Activated T-cell treated with anti-CD3 and anti-CD28 coated beads, Interleukin-2, amount 50 U/mL, for 4 hours (primary cell): ENCODE data around the gene EGLN2. TPM values are rescaled to one million over a fixed set of nuclear protein-coding genes. Genes with fewer than 3 reads are reported as not detected.
A peak's percentile ranks its signal among the peaks of the same experiment; 100 is the strongest.
"Not testable (repeated sequence)": the region's sequence is repeated elsewhere in the genome, so short reads cannot be mapped to it uniquely, and the experiment has no call there.

Source experiments
- ATAC-seq, 2 donors: fragments of 200-7000 bp; cut with Tn5 transposase; one replicate each; pipeline ENCODE4 v1.10.0; 2021
- DNase-seq: peaks from one replicate; pipeline ENCODE4 v3.0.0-alpha.2; 2020
- H3K27me3 Mint-ChIP-seq: one replicate; pipeline ENCODE4 v1.8.0; 2021; ENCODE audit warnings: low read depth, mixed read lengths
- H3K36me3 Mint-ChIP-seq: one replicate; pipeline ENCODE4 v1.8.0; 2022; ENCODE audit warnings: mixed read lengths; ENCODE audit not compliant: insufficient read depth
- H3K4me1 Mint-ChIP-seq: one replicate; pipeline ENCODE4 v1.8.0; 2021; ENCODE audit warnings: low read depth, mixed read lengths
- H3K4me3 Mint-ChIP-seq: one replicate; pipeline ENCODE4 v1.8.0; 2021; ENCODE audit warnings: mild to moderate bottlenecking, moderate library complexity, mixed read lengths
- H3K9me3 Mint-ChIP-seq: one replicate; pipeline ENCODE4 v1.8.0; 2021; ENCODE audit warnings: mixed read lengths
- total RNA-seq, 3 donors: library from RNA; stranded (reverse); gene quantifications; one replicate each; pipeline ENCODE4 v1.2.1, GENCODE V29; 2021

The EGLN2 gene
- total RNA-seq, 3 donors from 2014 or later, result 86.3 to 95.4 (median 89.4) TPM

- Mint-ChIP-seq H3K27me3 (no peaks in the 10 kb centered on the region), H3K36me3 (peaks cover 15% of the 10 kb centered on the region), H3K4me1 (peaks cover 29% of the 10 kb centered on the region), H3K4me3 (no peak overlapping the region), H3K9me3 (no peaks in the 10 kb centered on the region)
- no peak for ATAC-seq
- no peak for DNase-seq
Measured at GRCh38 chr19:40827386-40828247, 28.6 kb downstream of the EGLN2 start.

- no peak overlapping the region for H3K4me3 Mint-ChIP-seq
- ATAC-seq, result no peak
Measured at GRCh38 chr19:40829205-40829604, 30.2 kb downstream of the EGLN2 start.

GRCh38 chr19:40830741-40831140 lies 31.8 kb downstream of the EGLN2 start:
- ATAC-seq, H3K9me3 Mint-ChIP-seq, DNase-seq, H3K4me3 Mint-ChIP-seq, H3K27me3 Mint-ChIP-seq: not testable (repeated sequence)
- Mint-ChIP-seq H3K4me1 (peaks cover 25% of the 10 kb centered on the region), H3K36me3 (peaks cover 15% of the 10 kb centered on the region)

More at GRCh38 chr19:40829205-40829604, 30.2 kb downstream of the EGLN2 start:
- DNase-seq, result no peak
- no peaks in the 10 kb centered on the region for H3K27me3 Mint-ChIP-seq
- peaks cover 28% of the 10 kb centered on the region for H3K4me1 Mint-ChIP-seq
- peaks cover 15% of the 10 kb centered on the region for H3K36me3 Mint-ChIP-seq
- no peaks in the 10 kb centered on the region for H3K9me3 Mint-ChIP-seq

- no peaks in the 10 kb centered on the region for H3K27me3 Mint-ChIP-seq
- ATAC-seq (no peak), DNase-seq (no peak)
- peaks cover 14% of the 10 kb centered on the region for H3K36me3 Mint-ChIP-seq
- peaks cover 19% of the 10 kb centered on the region for H3K4me1 Mint-ChIP-seq
- H3K4me3 Mint-ChIP-seq, result no peak overlapping the region
- H3K9me3 Mint-ChIP-seq, result no peaks in the 10 kb centered on the region
Measured at GRCh38 chr19:40831502-40832430, 32.8 kb downstream of the EGLN2 start.

- H3K4me1 Mint-ChIP-seq, result peaks cover 12% of the 10 kb centered on the region
- ATAC-seq, result not testable (repeated sequence)
Measured at GRCh38 chr19:40832431-40832790, 33.4 kb downstream of the EGLN2 start.

GRCh38 chr19:40833728-40834533 lies 34.9 kb downstream of the EGLN2 start:
- not testable (repeated sequence) for H3K9me3 Mint-ChIP-seq, DNase-seq

More at GRCh38 chr19:40832431-40832790, 33.4 kb downstream of the EGLN2 start:
- not testable (repeated sequence) for H3K9me3 Mint-ChIP-seq, DNase-seq, H3K4me3 Mint-ChIP-seq, H3K27me3 Mint-ChIP-seq
- H3K36me3 Mint-ChIP-seq, result peaks cover 11% of the 10 kb centered on the region

GRCh38 chr19:40836754-40837429 lies 37.9 kb downstream of the EGLN2 start:
- no peaks in the 10 kb centered on the region for H3K36me3 Mint-ChIP-seq
- no peaks in the 10 kb centered on the region for H3K27me3 Mint-ChIP-seq
- no peaks in the 10 kb centered on the region for H3K9me3 Mint-ChIP-seq
- H3K4me1 Mint-ChIP-seq, result peaks cover 8% of the 10 kb centered on the region
- DNase-seq, result no peak
- no peak overlapping the region for H3K4me3 Mint-ChIP-seq
- no peak for ATAC-seq

More at GRCh38 chr19:40833728-40834533, 34.9 kb downstream of the EGLN2 start:
- H3K27me3 Mint-ChIP-seq, ATAC-seq, H3K4me3 Mint-ChIP-seq, H3K36me3 Mint-ChIP-seq, H3K4me1 Mint-ChIP-seq: not testable (repeated sequence)

- H3K9me3 Mint-ChIP-seq, DNase-seq, ATAC-seq, H3K4me1 Mint-ChIP-seq, H3K36me3 Mint-ChIP-seq, H3K4me3 Mint-ChIP-seq, H3K27me3 Mint-ChIP-seq: not testable (repeated sequence)
Measured at GRCh38 chr19:40838477-40838876, 39.5 kb downstream of the EGLN2 start.

GRCh38 chr19:40842012-40842411 lies 43.0 kb downstream of the EGLN2 start:
- H3K9me3 Mint-ChIP-seq, H3K27me3 Mint-ChIP-seq, H3K36me3 Mint-ChIP-seq, ATAC-seq, DNase-seq, H3K4me3 Mint-ChIP-seq: not testable (repeated sequence)
- peaks cover 19% of the 10 kb centered on the region for H3K4me1 Mint-ChIP-seq

- Mint-ChIP-seq H3K27me3 (peaks cover 12% of the 10 kb centered on the region), H3K4me1 (peaks cover 19% of the 10 kb centered on the region), H3K4me3 (peak overlapping the region; percentile 68)
- not testable (repeated sequence) for DNase-seq, H3K36me3 Mint-ChIP-seq, ATAC-seq, H3K9me3 Mint-ChIP-seq
Measured at GRCh38 chr19:40842997-40843652, 44.1 kb downstream of the EGLN2 start.

GRCh38 chr19:40843653-40844052 lies 44.7 kb downstream of the EGLN2 start:
- peak; percentile 92 to 94 for ATAC-seq
- Mint-ChIP-seq H3K4me1 (peaks cover 21% of the 10 kb centered on the region), H3K27me3 (peaks cover 13% of the 10 kb centered on the region), H3K4me3 (peak overlapping the region; percentile 68)
- not testable (repeated sequence) for H3K9me3 Mint-ChIP-seq, H3K36me3 Mint-ChIP-seq
- peak; percentile 77 for DNase-seq

- H3K4me3 Mint-ChIP-seq, ATAC-seq, H3K9me3 Mint-ChIP-seq, DNase-seq, H3K36me3 Mint-ChIP-seq: not testable (repeated sequence)
- Mint-ChIP-seq H3K4me1 (peaks cover 26% of the 10 kb centered on the region), H3K27me3 (peaks cover 29% of the 10 kb centered on the region)
Measured at GRCh38 chr19:40846722-40847121, 47.7 kb downstream of the EGLN2 start.

GRCh38 chr19:40850277-40850676 lies 51.3 kb downstream of the EGLN2 start, which contains the start of gene CYP2A6:
Gene CYP2A6 (minus strand): TSS chr19:40850447. CDS start chr19:40850426, 21 bp downstream.
- DNase-seq, H3K36me3 Mint-ChIP-seq, ATAC-seq, H3K4me1 Mint-ChIP-seq, H3K9me3 Mint-ChIP-seq, H3K4me3 Mint-ChIP-seq: not testable (repeated sequence)
- peaks cover 29% of the 10 kb centered on the region for H3K27me3 Mint-ChIP-seq
